Stimulated activated CD8-positive, alpha-beta memory T cell treated with anti-CD3 and anti-CD28 coated beads, Interleukin-12 subunit alpha, Interleukin-12 subunit beta, amount 100 ng/mL, for 24 hours (primary cell): ENCODE data around the gene PRCC.

ENCODE experiments used
- DNase-seq: peaks from one replicate; pipeline ENCODE4 v3.0.0-alpha.2; 2020; ENCODE audit errors: extremely low read depth

PRCC gene

GRCh38 chr1:156796340-156797097, 29.2 kb downstream of the PRCC start:
- DNase-seq: no peak

GRCh38 chr1:156797212-156797871, 30.0 kb downstream of the PRCC start:
- DNase-seq: no peak

GRCh38 chr1:156801409-156802121, 34.2 kb downstream of the PRCC start:
- DNase-seq: no peak

- no peak for DNase-seq
Measured at GRCh38 chr1:156802421-156802935, 35.1 kb downstream of the PRCC start.

GRCh38 chr1:156803086-156803851, 35.9 kb downstream of the PRCC start:
- DNase-seq: no peak

- no peak for DNase-seq
Measured at GRCh38 chr1:156804026-156804425, 36.7 kb downstream of the PRCC start.

- no peak for DNase-seq
Measured at GRCh38 chr1:156804572-156805243, 37.4 kb downstream of the PRCC start.

GRCh38 chr1:156805766-156806511, 38.6 kb downstream of the PRCC start:
- no peak for DNase-seq

- DNase-seq: no peak
Measured at GRCh38 chr1:156806512-156807440, 39.4 kb downstream of the PRCC start.

- no peak for DNase-seq
Measured at GRCh38 chr1:156807627-156808026, 40.3 kb downstream of the PRCC start.

GRCh38 chr1:156808186-156809030, 41.1 kb downstream of the PRCC start:
- no peak for DNase-seq

- DNase-seq: no peak
Measured at GRCh38 chr1:156809281-156809680, 41.9 kb downstream of the PRCC start.

- DNase-seq: no peak
Measured at GRCh38 chr1:156809711-156810366, 42.5 kb downstream of the PRCC start.

- DNase-seq: no peak
Measured at GRCh38 chr1:156811168-156811567, 43.8 kb downstream of the PRCC start.

- no peak for DNase-seq
Measured at GRCh38 chr1:156812293-156812990, 45.1 kb downstream of the PRCC start.

GRCh38 chr1:156813298-156813697, 46.0 kb downstream of the PRCC start:
- DNase-seq: no peak
